Liver (tissue), 3 donors: ENCODE results near the gene AKAP13.

Source experiments
- CTCF ChIP-seq: fragments of 150-350 bp; IDR thresholded peaks from 2 replicates; pipeline ENCODE4 v1.5.1; 2017; ENCODE audit warnings: improper control_type of control experiment, low read depth, low read length; ENCODE audit not compliant: missing input control
- EGR1 ChIP-seq, 2 donors: IDR thresholded peaks; 2 replicates each; pipeline ENCODE4 v1.6.1; 2016 to 2018; ENCODE audit warnings: antibody characterized with exemption in 2 of 2, low read depth in 2 of 2
- FOXA1 ChIP-seq: IDR thresholded peaks from 2 replicates; pipeline ENCODE4 v1.6.1; 2016; ENCODE audit warnings: antibody characterized with exemption
- FOXA2 ChIP-seq: IDR thresholded peaks from 2 replicates; pipeline ENCODE4 v1.6.1; 2016; ENCODE audit warnings: antibody characterized with exemption
- MAX ChIP-seq: IDR thresholded peaks from 2 replicates; pipeline ENCODE4 v1.6.1; 2016; ENCODE audit warnings: antibody characterized with exemption
- RAD21 ChIP-seq, 2 donors: IDR thresholded peaks; 2 replicates each; pipeline ENCODE4 v1.6.1; 2016; ENCODE audit warnings: antibody characterized with exemption in 2 of 2, mild to moderate bottlenecking in 2 of 2
- REST ChIP-seq: IDR thresholded peaks from 2 replicates; pipeline ENCODE4 v1.6.1; 2016; ENCODE audit warnings: antibody characterized with exemption, mild to moderate bottlenecking
- RXRA ChIP-seq, 2 donors: IDR thresholded peaks; 2 replicates each; pipeline ENCODE4 v1.6.1; 2017 to 2018; ENCODE audit warnings: antibody characterized with exemption in 2 of 2, mild to moderate bottlenecking in 1 of 2
- SP1 ChIP-seq: IDR thresholded peaks from 2 replicates; pipeline ENCODE4 v1.6.1; 2018; ENCODE audit warnings: antibody characterized with exemption, mild to moderate bottlenecking
- TAF1 ChIP-seq: conservative IDR thresholded peaks from 2 replicates; pipeline ENCODE4 v1.6.1; 2016; ENCODE audit warnings: antibody characterized with exemption, mild to moderate bottlenecking
- YY1 ChIP-seq: IDR thresholded peaks from 2 replicates; pipeline ENCODE4 v1.6.1; 2016; ENCODE audit warnings: antibody characterized with exemption, mild to moderate bottlenecking
- ZBTB33 ChIP-seq: IDR thresholded peaks from 2 replicates; pipeline ENCODE4 v1.6.1; 2016; ENCODE audit warnings: antibody characterized with exemption
- donor health status: healthy.
- donor health status: healthy.

- TF ChIP-seq CTCF, result no peak
- no peak for TF ChIP-seq MAX
- no peak for TF ChIP-seq FOXA1
- TF ChIP-seq YY1, result no peak
- no peak for TF ChIP-seq ZBTB33
- TF ChIP-seq SP1, result no peak
- TF ChIP-seq REST, result no peak
- no peak for TF ChIP-seq RAD21 (IDR thresholded peaks at IDR 0.05)
- TF ChIP-seq EGR1 (IDR thresholded peaks at IDR 0.05; ENCODE audit: low read depth in 2 of 2), result no peak
- no peak for TF ChIP-seq TAF1
- no peak for TF ChIP-seq FOXA2
- no peak for TF ChIP-seq RXRA (IDR thresholded peaks at IDR 0.05)
Measured at GRCh38 chr15:85351965-85352364, 28.4 kb upstream of the AKAP13 start.
